Neuron (in vitro differentiated cells): Measurements from ENCODE around the gene ABHD15.

ENCODE experiments used
- H2AFZ ChIP-seq: one replicate; pipeline ENCODE4 v1.6.1; 2013; ENCODE audit warnings: low read depth, mild to moderate bottlenecking, inconsistent platforms, low read length, moderate library complexity
- H3K27me3 ChIP-seq: one replicate; pipeline ENCODE4 v1.6.1; 2013; ENCODE audit warnings: low read length; ENCODE audit not compliant: insufficient read depth
- H3K36me3 ChIP-seq: one replicate; pipeline ENCODE4 v1.6.1; 2013; ENCODE audit warnings: low read length; ENCODE audit not compliant: insufficient read depth
- H3K4me1 ChIP-seq: one replicate; pipeline ENCODE4 v1.6.1; 2013; ENCODE audit warnings: low read length; ENCODE audit not compliant: insufficient read depth
- H3K4me3 ChIP-seq: 2 replicates; pipeline ENCODE4 v1.5.1; 2013; ENCODE audit warnings: mild to moderate bottlenecking, low read length, moderate library complexity
- H3K9me3 ChIP-seq: one replicate; pipeline ENCODE4 v1.6.1; 2013; ENCODE audit warnings: low read length

Gene ABHD15

GRCh38 chr17:29582772-29583171 lies 15.9 kb upstream of the ABHD15 start:
- Histone ChIP-seq H3K36me3 (peaks cover 31% of the 10 kb centered on the region), H2AFZ (no peak overlapping the region), H3K9me3 (no peaks in the 10 kb centered on the region), H3K4me1 (peaks cover 28% of the 10 kb centered on the region), H3K27me3 (no peaks in the 10 kb centered on the region), H3K4me3 (no peak overlapping the region)

DNA sequence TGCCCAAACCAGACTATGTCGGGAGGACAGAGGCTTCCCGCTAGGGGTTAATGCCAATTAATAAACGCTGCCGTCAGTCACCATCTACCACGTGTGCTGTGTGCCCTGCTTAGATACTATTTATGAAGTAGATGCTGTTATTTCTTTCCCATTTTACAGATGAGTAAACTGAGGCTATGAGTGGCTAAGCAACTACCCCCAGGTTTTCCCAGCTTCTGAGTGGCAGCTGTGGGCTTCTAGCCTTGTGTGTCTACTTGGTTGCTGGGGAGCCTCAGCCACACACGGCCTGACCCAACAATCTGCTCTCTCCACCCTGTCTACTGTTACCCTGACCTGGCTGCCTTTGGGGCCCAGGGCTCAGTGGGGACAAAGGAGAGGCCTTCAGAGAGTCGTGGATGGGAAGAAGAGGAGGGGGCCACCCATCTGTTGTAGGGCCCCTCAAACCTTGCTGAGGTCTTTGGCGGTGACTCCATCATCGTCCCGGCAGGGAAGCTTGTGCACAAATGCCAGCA lies 15.5 kb upstream of the ABHD15 start:
- Histone ChIP-seq H3K4me3 (no peak overlapping the region), H3K27me3 (no peaks in the 10 kb centered on the region), H3K9me3 (no peaks in the 10 kb centered on the region), H3K36me3 (peaks cover 36% of the 10 kb centered on the region), H2AFZ (no peak overlapping the region), H3K4me1 (peaks cover 24% of the 10 kb centered on the region)

DNA sequence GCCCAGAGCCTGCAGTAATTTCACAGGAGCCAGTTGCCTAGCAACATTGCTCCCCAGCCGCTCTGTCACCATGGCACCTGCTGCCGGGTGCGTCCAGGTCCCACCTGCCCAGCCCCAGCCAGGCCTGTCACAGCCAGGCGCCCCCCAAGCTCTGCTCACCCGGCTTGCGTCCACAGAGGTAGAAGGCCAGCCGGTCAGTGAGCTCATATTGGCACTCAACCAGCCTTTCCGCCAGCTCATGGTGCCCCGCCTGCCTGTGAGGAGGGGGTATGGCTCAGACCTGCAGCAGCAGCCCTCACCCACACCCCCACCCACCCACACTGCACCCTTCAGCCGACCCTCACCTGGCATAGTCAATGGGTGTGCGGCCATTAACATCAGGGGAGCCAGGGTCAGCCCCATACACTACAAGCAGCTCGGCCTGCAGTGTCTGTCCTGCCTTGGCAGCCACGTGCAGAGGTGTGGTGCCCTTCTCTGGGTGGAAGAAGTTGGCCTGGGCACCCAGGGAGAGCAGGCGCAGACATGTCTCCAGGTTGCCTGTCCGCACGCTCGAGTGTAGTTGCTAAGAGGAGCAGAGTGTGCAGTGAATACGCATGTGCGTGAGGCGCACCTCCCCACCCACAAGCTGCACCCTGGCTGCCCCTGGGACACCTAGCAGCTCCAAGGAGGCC lies 14.9 kb upstream of the ABHD15 start:
- Histone ChIP-seq H3K36me3 (peaks cover 41% of the 10 kb centered on the region), H2AFZ (no peak overlapping the region)

GRCh38 chr17:29579866-29580771 lies 13.3 kb upstream of the ABHD15 start:
- H3K4me1 ChIP-seq, result peaks cover 15% of the 10 kb centered on the region
- no peak overlapping the region for H2AFZ ChIP-seq
- peaks cover 56% of the 10 kb centered on the region for H3K36me3 ChIP-seq
- no peaks in the 10 kb centered on the region for H3K9me3 ChIP-seq
- no peak overlapping the region for H3K4me3 ChIP-seq
- no peaks in the 10 kb centered on the region for H3K27me3 ChIP-seq

More for the DNA sequence above, 14.9 kb upstream of the ABHD15 start:
- no peaks in the 10 kb centered on the region for H3K9me3 ChIP-seq
- H3K4me3 ChIP-seq, result no peak overlapping the region
- peaks cover 18% of the 10 kb centered on the region for H3K4me1 ChIP-seq
- no peaks in the 10 kb centered on the region for H3K27me3 ChIP-seq

DNA sequence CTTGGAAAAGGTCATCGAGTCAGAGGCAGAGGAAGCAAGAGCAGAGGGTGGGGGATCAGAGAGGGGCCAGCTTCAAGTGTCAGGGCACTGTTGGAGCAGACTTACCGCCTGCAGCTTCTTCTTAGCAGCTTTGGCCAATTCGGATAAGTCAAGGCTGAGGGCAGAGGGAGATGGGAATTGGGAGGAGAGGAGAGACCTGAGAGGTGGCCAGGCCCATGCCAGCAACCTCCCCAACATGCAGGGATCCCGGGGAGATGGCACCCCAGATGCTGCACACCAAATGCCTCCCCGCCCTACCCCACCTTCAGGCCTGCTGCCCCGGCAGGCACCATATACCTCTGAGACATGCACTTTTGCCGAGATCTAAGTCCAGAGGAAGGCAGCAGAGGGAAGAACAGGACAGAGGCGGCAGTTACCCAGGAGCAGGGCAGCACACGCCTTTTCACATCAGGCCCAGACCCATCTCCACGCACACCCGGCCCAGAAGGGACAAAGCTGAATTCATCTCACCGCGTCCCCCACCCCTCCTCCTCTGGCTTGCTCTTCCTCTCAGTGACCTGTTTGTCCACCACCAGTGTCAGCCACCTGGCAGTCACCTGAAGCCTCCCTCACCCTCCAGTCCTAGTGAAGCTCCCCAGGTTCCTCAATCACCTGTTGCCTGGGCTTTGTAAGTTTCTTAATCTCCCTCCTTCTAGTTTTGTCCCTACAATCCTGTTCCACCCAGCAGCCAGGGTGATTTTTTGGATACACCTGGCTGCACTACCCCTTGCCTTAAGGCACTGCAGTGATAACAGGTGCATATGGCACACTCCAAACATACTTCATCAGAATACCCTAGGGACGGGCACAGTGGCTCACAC lies 12.0 kb upstream of the ABHD15 start:
- Histone ChIP-seq H3K36me3 (peaks cover 69% of the 10 kb centered on the region), H3K4me3 (no peak overlapping the region), H3K4me1 (peaks cover 6% of the 10 kb centered on the region), H3K9me3 (no peaks in the 10 kb centered on the region), H3K27me3 (no peaks in the 10 kb centered on the region), H2AFZ (no peak overlapping the region)

GRCh38 chr17:29577385-29578211 lies 10.8 kb upstream of the ABHD15 start:
- no peak overlapping the region for H2AFZ ChIP-seq
- H3K9me3 ChIP-seq, result no peaks in the 10 kb centered on the region
- H3K4me1 ChIP-seq, result peaks cover 6% of the 10 kb centered on the region
- H3K36me3 ChIP-seq, result peaks cover 72% of the 10 kb centered on the region
- H3K4me3 ChIP-seq, result no peak overlapping the region
- H3K27me3 ChIP-seq, result no peaks in the 10 kb centered on the region

DNA sequence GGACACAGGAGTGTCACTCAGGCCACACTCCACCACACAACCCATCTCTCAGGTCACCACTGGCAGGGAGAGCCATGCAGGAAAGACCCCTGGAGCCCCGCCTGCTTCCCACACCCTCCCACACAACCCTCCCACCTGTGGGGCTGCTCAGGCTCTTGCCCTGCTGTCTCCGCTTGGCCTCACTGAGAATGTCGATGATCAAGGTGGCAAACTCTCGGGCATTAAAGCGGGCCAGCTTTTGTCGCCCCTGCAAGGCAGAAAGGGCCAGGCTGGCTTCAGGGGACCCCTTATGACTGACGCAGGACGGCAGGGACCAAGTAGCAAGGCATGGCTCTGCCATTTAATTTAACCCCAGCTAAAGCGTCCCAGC lies 10.1 kb upstream of the ABHD15 start:
- H3K4me1 ChIP-seq, result peaks cover 6% of the 10 kb centered on the region
- H2AFZ ChIP-seq, result no peak overlapping the region
- H3K27me3 ChIP-seq, result no peaks in the 10 kb centered on the region
- no peak overlapping the region for H3K4me3 ChIP-seq
- H3K9me3 ChIP-seq, result no peaks in the 10 kb centered on the region
- peaks cover 71% of the 10 kb centered on the region for H3K36me3 ChIP-seq

DNA sequence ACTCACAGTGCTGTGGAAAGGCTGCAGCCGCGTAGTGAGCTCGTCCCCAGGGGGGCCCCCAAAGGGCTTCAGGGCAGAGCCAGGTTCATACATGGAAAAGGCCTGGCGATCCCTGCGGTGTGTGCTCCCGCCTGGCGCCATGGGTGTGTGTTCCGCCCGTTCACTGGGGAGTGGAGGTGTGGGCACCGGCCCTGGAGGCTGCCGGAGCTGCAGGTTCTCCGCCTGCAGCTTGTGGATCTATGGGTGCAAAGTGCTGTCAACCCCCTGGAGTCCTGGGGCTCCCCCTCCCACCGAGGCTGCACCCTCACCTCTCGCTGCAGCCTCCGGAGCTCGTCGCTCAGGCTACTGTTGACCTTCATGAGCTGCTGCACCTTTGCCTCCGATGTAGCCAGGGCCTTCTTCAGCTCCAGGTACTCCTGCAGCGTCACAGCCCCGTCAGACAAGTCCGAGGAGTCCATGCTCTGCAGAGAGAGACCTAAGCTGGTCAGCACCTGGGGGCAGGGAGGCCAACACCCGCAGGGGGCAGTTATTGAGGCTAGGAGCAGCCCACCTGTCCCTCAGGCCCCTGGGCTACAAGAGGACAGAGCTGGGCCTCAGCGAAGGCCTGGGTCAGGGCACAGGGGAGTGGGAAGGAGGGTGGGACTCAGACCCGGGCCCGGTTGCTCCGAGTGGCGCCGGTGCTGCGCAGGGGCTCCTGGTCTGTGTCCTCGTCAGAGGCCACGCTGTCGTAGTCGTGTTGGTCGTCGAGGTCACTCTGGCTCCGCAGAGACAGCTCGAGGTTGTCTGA lies 9.6 kb upstream of the ABHD15 start:
- H3K4me1 ChIP-seq, result peaks cover 4% of the 10 kb centered on the region
- H3K36me3 ChIP-seq, result peaks cover 74% of the 10 kb centered on the region
- no peak overlapping the region for H3K4me3 ChIP-seq
- no peaks in the 10 kb centered on the region for H3K9me3 ChIP-seq
- H3K27me3 ChIP-seq, result no peaks in the 10 kb centered on the region
- H2AFZ ChIP-seq, result no peak overlapping the region

DNA sequence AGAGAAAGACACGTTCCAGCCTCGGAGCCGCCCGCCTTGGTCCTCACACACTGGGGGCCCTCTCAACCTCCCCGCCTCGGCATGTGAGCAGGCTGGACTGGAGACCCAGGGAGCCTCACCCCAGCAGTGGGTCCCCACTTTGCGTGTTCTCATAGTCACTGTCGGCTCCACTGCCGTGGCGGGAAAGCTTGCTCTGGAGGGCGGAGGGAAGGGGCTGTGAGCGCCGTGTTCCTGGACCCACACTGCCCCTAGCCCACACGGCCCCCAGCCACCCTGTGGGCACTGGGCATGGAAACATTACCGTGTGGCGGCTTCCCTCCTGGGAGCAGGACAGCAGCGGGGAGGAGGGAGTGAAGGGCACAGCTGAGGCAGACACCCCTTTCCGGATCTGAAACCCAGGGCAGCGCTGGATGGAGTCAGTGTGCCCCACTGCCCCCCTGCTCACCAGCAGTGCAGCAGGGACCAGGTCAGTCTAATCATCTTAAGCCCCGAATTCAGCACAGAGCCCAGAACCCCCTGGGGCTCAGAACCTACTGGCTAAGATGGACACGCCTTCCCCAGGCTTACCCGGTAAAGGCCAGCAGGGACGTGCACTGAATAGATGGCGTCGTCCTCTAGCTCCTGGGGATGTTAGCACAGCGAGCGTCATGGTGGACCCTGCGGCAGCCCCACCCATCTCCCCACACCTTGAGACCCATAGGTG lies 8.8 kb upstream of the ABHD15 start:
- Histone ChIP-seq H3K9me3 (no peaks in the 10 kb centered on the region), H3K27me3 (no peaks in the 10 kb centered on the region), H3K4me3 (no peak overlapping the region), H2AFZ (no peak overlapping the region), H3K36me3 (peaks cover 75% of the 10 kb centered on the region), H3K4me1 (no peaks in the 10 kb centered on the region)

GRCh38 chr17:29574732-29575510 lies 8.1 kb upstream of the ABHD15 start:
- H3K9me3 ChIP-seq, result no peaks in the 10 kb centered on the region
- H2AFZ ChIP-seq, result no peak overlapping the region
- H3K36me3 ChIP-seq, result peaks cover 75% of the 10 kb centered on the region
- no peaks in the 10 kb centered on the region for H3K27me3 ChIP-seq
- H3K4me3 ChIP-seq, result no peak overlapping the region
- H3K4me1 ChIP-seq, result no peaks in the 10 kb centered on the region
